Chondrocyte (in vitro differentiated cells): ENCODE data around the gene ADORA1. TPM values are rescaled to one million over a fixed set of nuclear protein-coding genes. Genes with fewer than 3 reads are reported as not detected.
A peak's percentile ranks its signal among the peaks of the same experiment; 100 is the strongest.

Source experiments
- DNase-seq: peaks from one replicate; pipeline ENCODE4 v3.0.0; 2021; ENCODE audit warnings: mixed read lengths, low spot score
- H3K27ac Mint-ChIP-seq: one replicate; pipeline ENCODE4 v1.8.0; 2021; ENCODE audit warnings: mild to moderate bottlenecking, moderate library complexity, mixed read lengths; ENCODE audit not compliant: unreplicated experiment
- H3K27me3 Mint-ChIP-seq: 2 replicates; pipeline ENCODE4 v1.8.0; 2021; ENCODE audit warnings: low read depth, mixed read lengths
- H3K36me3 Mint-ChIP-seq: 2 replicates; pipeline ENCODE4 v1.8.0; 2021; ENCODE audit warnings: low read depth, mixed read lengths
- H3K4me1 Mint-ChIP-seq: 2 replicates; pipeline ENCODE4 v1.8.0; 2021; ENCODE audit warnings: low read depth, mild to moderate bottlenecking, mixed read lengths
- H3K4me3 Mint-ChIP-seq: one replicate; pipeline ENCODE4 v1.8.0; 2021; ENCODE audit warnings: mild to moderate bottlenecking, moderate library complexity, mixed read lengths; ENCODE audit not compliant: unreplicated experiment
- H3K9me3 Mint-ChIP-seq: 2 replicates; pipeline ENCODE4 v1.8.0; 2021; ENCODE audit warnings: low read depth, mixed read lengths
- total RNA-seq: library from RNA; stranded (reverse); gene quantifications from 3 replicates; pipeline ENCODE4 v1.2.1, GENCODE V29; 2021
- TF ChIP-seq, protein P1 (sequence below): fragments of 200-600 bp; sonication (generic); IDR thresholded peaks from 2 replicates; pipeline ENCODE4 v1.5.0; 2021; ENCODE audit warnings: antibody characterized with exemption, mild to moderate bottlenecking, moderate library complexity

The ADORA1 gene
- total RNA-seq, 1 donor from 2014 or later, result 1.7 TPM

- no peak for DNase-seq
- TF ChIP-seq, protein P1, sequence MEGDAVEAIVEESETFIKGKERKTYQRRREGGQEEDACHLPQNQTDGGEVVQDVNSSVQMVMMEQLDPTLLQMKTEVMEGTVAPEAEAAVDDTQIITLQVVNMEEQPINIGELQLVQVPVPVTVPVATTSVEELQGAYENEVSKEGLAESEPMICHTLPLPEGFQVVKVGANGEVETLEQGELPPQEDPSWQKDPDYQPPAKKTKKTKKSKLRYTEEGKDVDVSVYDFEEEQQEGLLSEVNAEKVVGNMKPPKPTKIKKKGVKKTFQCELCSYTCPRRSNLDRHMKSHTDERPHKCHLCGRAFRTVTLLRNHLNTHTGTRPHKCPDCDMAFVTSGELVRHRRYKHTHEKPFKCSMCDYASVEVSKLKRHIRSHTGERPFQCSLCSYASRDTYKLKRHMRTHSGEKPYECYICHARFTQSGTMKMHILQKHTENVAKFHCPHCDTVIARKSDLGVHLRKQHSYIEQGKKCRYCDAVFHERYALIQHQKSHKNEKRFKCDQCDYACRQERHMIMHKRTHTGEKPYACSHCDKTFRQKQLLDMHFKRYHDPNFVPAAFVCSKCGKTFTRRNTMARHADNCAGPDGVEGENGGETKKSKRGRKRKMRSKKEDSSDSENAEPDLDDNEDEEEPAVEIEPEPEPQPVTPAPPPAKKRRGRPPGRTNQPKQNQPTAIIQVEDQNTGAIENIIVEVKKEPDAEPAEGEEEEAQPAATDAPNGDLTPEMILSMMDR, result no peak
- H3K36me3 Mint-ChIP-seq, result peaks cover 12% of the 10 kb centered on the region
- H3K9me3 Mint-ChIP-seq, result peaks cover 24% of the 10 kb centered on the region
- H3K27ac Mint-ChIP-seq, result no peak overlapping the region
- no peak overlapping the region for H3K4me3 Mint-ChIP-seq
- no peaks in the 10 kb centered on the region for H3K4me1 Mint-ChIP-seq
- H3K27me3 Mint-ChIP-seq, result peaks cover 47% of the 10 kb centered on the region
Observed at GRCh38 chr1:203096566-203096965, 31.0 kb upstream of the ADORA1 start.

- Mint-ChIP-seq H3K4me3 (no peak overlapping the region), H3K27me3 (peaks cover 45% of the 10 kb centered on the region), H3K9me3 (peaks cover 24% of the 10 kb centered on the region), H3K36me3 (peaks cover 12% of the 10 kb centered on the region), H3K27ac (no peak overlapping the region), H3K4me1 (no peaks in the 10 kb centered on the region)
- TF ChIP-seq, protein P1, result no peak
- no peak for DNase-seq
Observed at GRCh38 chr1:203097001-203097400, 30.5 kb upstream of the ADORA1 start.

- TF ChIP-seq, protein P1, result no peak
- Mint-ChIP-seq H3K27me3 (peaks cover 44% of the 10 kb centered on the region), H3K36me3 (peaks cover 10% of the 10 kb centered on the region), H3K27ac (no peak overlapping the region), H3K9me3 (peaks cover 24% of the 10 kb centered on the region), H3K4me3 (no peak overlapping the region), H3K4me1 (no peaks in the 10 kb centered on the region)
- DNase-seq, result no peak
Observed at GRCh38 chr1:203098445-203098844, 29.1 kb upstream of the ADORA1 start.

- H3K27me3 Mint-ChIP-seq, result peaks cover 44% of the 10 kb centered on the region
- TF ChIP-seq, protein P1, result no peak
- peaks cover 10% of the 10 kb centered on the region for H3K36me3 Mint-ChIP-seq
- H3K27ac Mint-ChIP-seq, result no peak overlapping the region
- peaks cover 24% of the 10 kb centered on the region for H3K9me3 Mint-ChIP-seq
- no peak overlapping the region for H3K4me3 Mint-ChIP-seq
- no peak for DNase-seq
- no peaks in the 10 kb centered on the region for H3K4me1 Mint-ChIP-seq
Observed at GRCh38 chr1:203098914-203099520, 28.5 kb upstream of the ADORA1 start.

GRCh38 chr1:203099805-203100515, 27.6 kb upstream of the ADORA1 start:
- peaks cover 17% of the 10 kb centered on the region for H3K9me3 Mint-ChIP-seq
- H3K36me3 Mint-ChIP-seq, result peaks cover 5% of the 10 kb centered on the region
- H3K4me3 Mint-ChIP-seq, result no peak overlapping the region
- peaks cover 41% of the 10 kb centered on the region for H3K27me3 Mint-ChIP-seq
- H3K27ac Mint-ChIP-seq, result no peak overlapping the region
- no peaks in the 10 kb centered on the region for H3K4me1 Mint-ChIP-seq
- peak; percentile 40 for DNase-seq
- TF ChIP-seq, protein P1, result no peak
